GM19372 (cell line): ENCODE data around the gene SPECC1.

Experiments
- ATAC-seq: cut with Tn5 transposase; IDR thresholded peaks from one replicate; pipeline ENCODE4 v1.9.1; 2021; ENCODE audit warnings: mild to moderate bottlenecking, low read depth, moderate library complexity; ENCODE audit not compliant: unreplicated experiment

SPECC1 gene

GRCh38 chr17:20200016-20200795 lies 191.0 kb downstream of the SPECC1 start:
- no peak for ATAC-seq

- ATAC-seq = no peak
Measured at GRCh38 chr17:20200865-20201458, 191.8 kb downstream of the SPECC1 start.

GRCh38 chr17:20202141-20202621 lies 193.0 kb downstream of the SPECC1 start:
- no peak for ATAC-seq

- ATAC-seq = no peak
Measured at GRCh38 chr17:20203018-20203417, 193.9 kb downstream of the SPECC1 start.

GRCh38 chr17:20203761-20204263 lies 194.7 kb downstream of the SPECC1 start:
- ATAC-seq = no peak

- no peak for ATAC-seq
Measured at GRCh38 chr17:20205609-20206008, 196.4 kb downstream of the SPECC1 start.

GRCh38 chr17:20206068-20206467 lies 196.9 kb downstream of the SPECC1 start:
- ATAC-seq = no peak

- ATAC-seq = no peak
Measured at GRCh38 chr17:20206591-20206990, 197.4 kb downstream of the SPECC1 start.

GRCh38 chr17:20207262-20207985 lies 198.3 kb downstream of the SPECC1 start:
- no peak for ATAC-seq

GRCh38 chr17:20208717-20209116 lies 199.6 kb downstream of the SPECC1 start:
- ATAC-seq = no peak

- no peak for ATAC-seq
Measured at GRCh38 chr17:20210180-20210579, 201.0 kb downstream of the SPECC1 start.

GRCh38 chr17:20210614-20211013 lies 201.5 kb downstream of the SPECC1 start:
- no peak for ATAC-seq

- no peak for ATAC-seq
Measured at GRCh38 chr17:20211246-20211645, 202.1 kb downstream of the SPECC1 start.

- ATAC-seq = no peak
Measured at GRCh38 chr17:20213449-20213848, 204.3 kb downstream of the SPECC1 start.

GRCh38 chr17:20214794-20215193 lies 205.6 kb downstream of the SPECC1 start:
- no peak for ATAC-seq

GRCh38 chr17:20216154-20216815 lies 207.1 kb downstream of the SPECC1 start:
- ATAC-seq = no peak

- ATAC-seq = no peak
Measured at GRCh38 chr17:20216853-20217252, 207.7 kb downstream of the SPECC1 start.

- ATAC-seq = no peak
Measured at GRCh38 chr17:20217677-20218076, 208.5 kb downstream of the SPECC1 start.

GRCh38 chr17:20218272-20218671 lies 209.1 kb downstream of the SPECC1 start:
- ATAC-seq = no peak

- ATAC-seq = no peak
Measured at GRCh38 chr17:20223808-20224328, 214.7 kb downstream of the SPECC1 start.
